ENCODE measurements around the gene DNMBP.

DNA sequence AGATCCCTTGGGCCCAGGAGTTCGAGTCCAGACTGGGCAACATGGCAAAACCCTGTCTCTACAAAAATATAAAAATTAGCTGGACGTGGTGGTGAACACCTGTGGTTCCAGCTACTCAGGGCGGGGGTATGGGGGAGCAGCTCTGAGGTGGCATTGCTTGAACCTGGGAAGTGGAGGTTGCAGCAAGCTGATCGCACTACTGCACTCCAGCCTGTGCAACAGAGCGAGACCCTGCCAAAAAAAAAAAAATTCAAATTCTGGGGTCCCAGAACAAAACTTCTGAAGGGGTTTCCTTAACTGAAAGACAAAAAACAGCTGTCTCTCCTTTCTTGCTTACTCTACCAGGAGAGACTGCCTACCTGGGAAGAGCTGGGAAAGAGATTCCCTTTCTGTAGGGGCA is 27.0 kb downstream of the DNMBP start:
- TF ChIP-seq, protein P1, sequence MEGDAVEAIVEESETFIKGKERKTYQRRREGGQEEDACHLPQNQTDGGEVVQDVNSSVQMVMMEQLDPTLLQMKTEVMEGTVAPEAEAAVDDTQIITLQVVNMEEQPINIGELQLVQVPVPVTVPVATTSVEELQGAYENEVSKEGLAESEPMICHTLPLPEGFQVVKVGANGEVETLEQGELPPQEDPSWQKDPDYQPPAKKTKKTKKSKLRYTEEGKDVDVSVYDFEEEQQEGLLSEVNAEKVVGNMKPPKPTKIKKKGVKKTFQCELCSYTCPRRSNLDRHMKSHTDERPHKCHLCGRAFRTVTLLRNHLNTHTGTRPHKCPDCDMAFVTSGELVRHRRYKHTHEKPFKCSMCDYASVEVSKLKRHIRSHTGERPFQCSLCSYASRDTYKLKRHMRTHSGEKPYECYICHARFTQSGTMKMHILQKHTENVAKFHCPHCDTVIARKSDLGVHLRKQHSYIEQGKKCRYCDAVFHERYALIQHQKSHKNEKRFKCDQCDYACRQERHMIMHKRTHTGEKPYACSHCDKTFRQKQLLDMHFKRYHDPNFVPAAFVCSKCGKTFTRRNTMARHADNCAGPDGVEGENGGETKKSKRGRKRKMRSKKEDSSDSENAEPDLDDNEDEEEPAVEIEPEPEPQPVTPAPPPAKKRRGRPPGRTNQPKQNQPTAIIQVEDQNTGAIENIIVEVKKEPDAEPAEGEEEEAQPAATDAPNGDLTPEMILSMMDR (IDR thresholded peaks at IDR 0.05) = no peak
- TF ChIP-seq POLR2A (IDR thresholded peaks at IDR 0.05) = no peak
